ENCODE results near the gene PHLDA2.

The PHLDA2 gene

GRCh38 chr11:2897048-2897447 is 32.2 kb downstream of the PHLDA2 start:
- DNase-seq (ENCODE audit: low read depth) = no peak
- TF ChIP-seq CTCF (conservative IDR thresholded peaks at IDR 0.05; ENCODE audit: control insufficient read depth, insufficient read depth, low read depth, low read length) = no peak
- no peak overlapping the region for H3K4me3 ChIP-seq (ENCODE audit: control insufficient read depth, low read depth, low read length)

DNA sequence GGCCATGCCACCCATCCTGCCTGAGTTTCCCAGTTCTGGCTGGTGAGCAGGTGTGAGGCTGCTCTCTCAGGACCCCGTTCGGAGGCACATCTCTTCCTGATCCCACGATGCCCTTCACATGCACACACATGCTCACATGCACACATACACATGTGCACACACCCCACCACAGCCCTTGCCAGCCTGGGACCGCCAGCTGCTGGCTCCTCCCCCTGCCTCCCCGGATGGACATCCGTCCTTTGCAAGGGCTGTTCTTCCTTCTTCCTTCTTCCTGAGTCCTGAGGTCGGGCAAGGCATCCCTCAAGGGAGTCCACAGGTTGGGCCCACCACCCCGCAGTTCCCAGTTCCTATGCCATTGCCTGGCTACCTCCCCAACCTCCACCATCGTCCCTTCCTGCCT is 33.2 kb downstream of the PHLDA2 start:
- no peak for DNase-seq (ENCODE audit: low read depth)
- no peak overlapping the region for H3K4me3 ChIP-seq (ENCODE audit: control insufficient read depth, low read depth, low read length)
- no peak for TF ChIP-seq CTCF (conservative IDR thresholded peaks at IDR 0.05; ENCODE audit: control insufficient read depth, insufficient read depth, low read depth, low read length)

- DNase-seq (ENCODE audit: low read depth) = no peak
- H3K4me3 ChIP-seq (ENCODE audit: control insufficient read depth, low read depth, low read length) = no peak overlapping the region
- no peak for TF ChIP-seq CTCF (conservative IDR thresholded peaks at IDR 0.05; ENCODE audit: control insufficient read depth, insufficient read depth, low read depth, low read length)
Measured at GRCh38 chr11:2893935-2894334, 35.3 kb downstream of the PHLDA2 start.

- TF ChIP-seq CTCF (conservative IDR thresholded peaks at IDR 0.05; ENCODE audit: control insufficient read depth, insufficient read depth, low read depth, low read length) = peak; percentile 18
- peak overlapping the region; percentile 44 for H3K4me3 ChIP-seq (ENCODE audit: control insufficient read depth, low read depth, low read length)
- DNase-seq (ENCODE audit: low read depth) = no peak
Measured at GRCh38 chr11:2892967-2893528, 36.2 kb downstream of the PHLDA2 start.

GRCh38 chr11:2892215-2892966 is 36.8 kb downstream of the PHLDA2 start:
- peak overlapping the region; percentile 44 for H3K4me3 ChIP-seq (ENCODE audit: control insufficient read depth, low read depth, low read length)
- peak; percentile 44 for DNase-seq (ENCODE audit: low read depth)
- peak; percentile 78 for TF ChIP-seq CTCF (conservative IDR thresholded peaks at IDR 0.05; ENCODE audit: control insufficient read depth, insufficient read depth, low read depth, low read length)

- H3K4me3 ChIP-seq (ENCODE audit: control insufficient read depth, low read depth, low read length) = no peak overlapping the region
- DNase-seq (ENCODE audit: low read depth) = peak; percentile 22
- peak; percentile 4 for TF ChIP-seq CTCF (conservative IDR thresholded peaks at IDR 0.05; ENCODE audit: control insufficient read depth, insufficient read depth, low read depth, low read length)
Measured at GRCh38 chr11:2891326-2892214, 37.6 kb downstream of the PHLDA2 start.
